ENCODE results near the gene ACSM6. TPM values are rescaled to one million over a fixed set of nuclear protein-coding genes. Genes with fewer than 3 reads are reported as not detected.
"Not testable (repeated sequence)": the region's sequence is repeated elsewhere in the genome, so short reads cannot be mapped to it uniquely, and the experiment has no call there.

ACSM6 gene
- total RNA-seq, 1 experiment from 2014 or later, result not detected

DNA sequence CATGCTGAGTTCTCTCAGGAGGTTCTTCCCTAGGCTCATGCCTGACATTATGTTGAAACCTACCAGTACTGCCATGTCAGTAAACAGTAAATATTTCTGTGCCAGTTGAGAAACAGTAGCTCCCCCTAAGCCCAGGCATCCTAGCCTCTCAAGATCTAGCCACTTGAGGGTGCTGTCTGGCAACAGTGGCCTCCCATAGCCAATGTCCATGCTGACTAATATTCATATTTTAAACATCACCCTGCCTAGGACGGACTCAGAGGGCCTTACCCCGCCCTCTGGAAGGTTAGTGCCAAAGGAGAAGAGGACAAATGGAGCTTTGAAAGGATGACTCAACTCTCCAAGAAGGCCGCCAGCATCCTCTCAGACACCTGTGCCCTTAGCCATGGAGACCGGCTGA lies 7.7 kb downstream of the ACSM6 start:
- peak overlapping the region in 2 of 3 experiments; percentile 40 to 73; a peak in 2 of 7 replicates for H3K27ac Mint-ChIP-seq
- H3K27ac ChIP-seq (ENCODE audit: insufficient read length, low read depth, low read length), result no peak overlapping the region
- H3K4me2 ChIP-seq (ENCODE audit: insufficient read depth, insufficient read length, low read length), result no peak overlapping the region
- no peak overlapping the region for H2BK15ac ChIP-seq (ENCODE audit: low read depth, low read length)
- H3K4me1 Mint-ChIP-seq, result peaks cover 5 to 12% of the 10 kb centered on the region in 2 experiments; a peak in 3 of 4 replicates
- no peaks in the 10 kb centered on the region for H3K23me2 ChIP-seq (ENCODE audit: insufficient read length, low read depth, low read length, poor library complexity, severe bottlenecking)
- no peak overlapping the region for H4K91ac ChIP-seq (ENCODE audit: insufficient read length, low read depth, low read length)
- peaks cover 1 to 27% (median 18%) of the 10 kb centered on the region in 3 experiments; a peak in 6 of 7 replicates for H3K36me3 Mint-ChIP-seq (ENCODE audit: insufficient read depth in 1 of 3, low read depth in 3 of 3)
- H3K18ac ChIP-seq (ENCODE audit: insufficient read length, low read depth, low read length), result no peak overlapping the region
- H2AK5ac ChIP-seq (ENCODE audit: insufficient read length, low read length), result no peak overlapping the region
- H3K14ac ChIP-seq (ENCODE audit: insufficient read depth, low read length), result no peak overlapping the region
- H3K27me3 Mint-ChIP-seq (ENCODE audit: low read depth), result no peaks in the 10 kb centered on the region
- H3T11ph ChIP-seq (ENCODE audit: low read length), result no peak overlapping the region
- no peaks in the 10 kb centered on the region for H4K20me1 ChIP-seq (ENCODE audit: control insufficient read depth, insufficient read depth, insufficient read length)
- H4K5ac ChIP-seq (ENCODE audit: insufficient read length, low read depth, low read length), result no peak overlapping the region
- no peak overlapping the region for H2BK5ac ChIP-seq (ENCODE audit: insufficient read length, low read length)
- TF ChIP-seq, protein P1, sequence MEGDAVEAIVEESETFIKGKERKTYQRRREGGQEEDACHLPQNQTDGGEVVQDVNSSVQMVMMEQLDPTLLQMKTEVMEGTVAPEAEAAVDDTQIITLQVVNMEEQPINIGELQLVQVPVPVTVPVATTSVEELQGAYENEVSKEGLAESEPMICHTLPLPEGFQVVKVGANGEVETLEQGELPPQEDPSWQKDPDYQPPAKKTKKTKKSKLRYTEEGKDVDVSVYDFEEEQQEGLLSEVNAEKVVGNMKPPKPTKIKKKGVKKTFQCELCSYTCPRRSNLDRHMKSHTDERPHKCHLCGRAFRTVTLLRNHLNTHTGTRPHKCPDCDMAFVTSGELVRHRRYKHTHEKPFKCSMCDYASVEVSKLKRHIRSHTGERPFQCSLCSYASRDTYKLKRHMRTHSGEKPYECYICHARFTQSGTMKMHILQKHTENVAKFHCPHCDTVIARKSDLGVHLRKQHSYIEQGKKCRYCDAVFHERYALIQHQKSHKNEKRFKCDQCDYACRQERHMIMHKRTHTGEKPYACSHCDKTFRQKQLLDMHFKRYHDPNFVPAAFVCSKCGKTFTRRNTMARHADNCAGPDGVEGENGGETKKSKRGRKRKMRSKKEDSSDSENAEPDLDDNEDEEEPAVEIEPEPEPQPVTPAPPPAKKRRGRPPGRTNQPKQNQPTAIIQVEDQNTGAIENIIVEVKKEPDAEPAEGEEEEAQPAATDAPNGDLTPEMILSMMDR (conservative IDR thresholded peaks at IDR 0.05), result peak; percentile 43; the same call in 2 of the 3 replicates
- H3K9me3 Mint-ChIP-seq, result peaks cover 6 to 8% of the 10 kb centered on the region in 2 experiments; a peak in 4 of 5 replicates
- DNase-seq, result no peak
- H3K79me1 ChIP-seq (ENCODE audit: insufficient read depth, low read depth, low read length, poor library complexity, severe bottlenecking), result no peaks in the 10 kb centered on the region
- no CpG with 5 or more reads among the region's 4 CpGs for WGBS (ENCODE audit: extremely low coverage, insufficient read length, low lambda C conversion rate)
- no peak overlapping the region for H3K4ac ChIP-seq (ENCODE audit: low read depth, low read length)
- H3K79me2 ChIP-seq (ENCODE audit: insufficient read depth, low read length), result no peaks in the 10 kb centered on the region
- H2AFZ ChIP-seq (ENCODE audit: low read length), result no peak overlapping the region
- H3K4me1 ChIP-seq (ENCODE audit: insufficient read depth, low read length), result 0 out of 2 replicates have a peak, but pooled peaks cover 2% of the 10 kb centered on the region
- no peaks in the 10 kb centered on the region for H3K27me3 ChIP-seq (ENCODE audit: insufficient read depth, low read length)
- H2BK12ac ChIP-seq (ENCODE audit: insufficient read length, low read depth, low read length), result no peak overlapping the region
- H2BK120ac ChIP-seq (ENCODE audit: low read depth, low read length, poor library complexity, severe bottlenecking), result no peak overlapping the region
- H3K56ac ChIP-seq (ENCODE audit: insufficient read length, low read depth, low read length), result no peak overlapping the region
- no peak overlapping the region for H3K9ac ChIP-seq (ENCODE audit: extremely low read depth, insufficient read length, low read length)
- no peaks in the 10 kb centered on the region for H3K9me3 ChIP-seq (ENCODE audit: control insufficient read depth, low read depth, low read length)
- H2BK20ac ChIP-seq (ENCODE audit: low read depth, low read length, poor library complexity, severe bottlenecking), result no peak overlapping the region
- no peak overlapping the region for H3K4me3 Mint-ChIP-seq
- H4K8ac ChIP-seq (replicated peaks; ENCODE audit: insufficient read length, low read depth, low read length), result no peak overlapping the region
- no peak overlapping the region for H3K23ac ChIP-seq (ENCODE audit: insufficient read length, low read depth, low read length)

DNA sequence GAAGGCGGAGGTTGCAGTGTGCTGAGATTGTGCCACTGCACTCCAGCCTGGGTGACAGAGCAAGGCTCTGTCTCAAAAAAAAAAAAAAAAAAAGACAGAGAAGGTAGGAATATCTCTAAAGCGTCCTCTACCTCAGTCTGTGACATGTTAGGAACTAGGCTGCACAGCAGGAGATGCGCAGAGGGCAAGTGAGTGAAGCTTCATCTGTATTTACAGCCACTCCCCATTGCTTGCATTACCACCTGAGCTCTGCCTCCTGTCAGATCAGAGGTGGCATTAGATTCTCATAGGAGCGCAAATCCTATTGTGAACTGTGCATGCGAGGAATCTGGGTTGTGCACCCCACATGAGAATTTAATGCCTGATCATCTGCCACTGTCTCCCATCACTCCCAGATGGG lies 8.8 kb downstream of the ACSM6 start:
- H3K23ac ChIP-seq (ENCODE audit: insufficient read length, low read depth, low read length); H3K4me1 Mint-ChIP-seq; H4K91ac ChIP-seq (ENCODE audit: insufficient read length, low read depth, low read length); H4K8ac ChIP-seq (replicated peaks; ENCODE audit: insufficient read length, low read depth, low read length); H2BK15ac ChIP-seq (ENCODE audit: low read depth, low read length); H3K79me1 ChIP-seq (ENCODE audit: insufficient read depth, low read depth, low read length, poor library complexity, severe bottlenecking); H2AK5ac ChIP-seq (ENCODE audit: insufficient read length, low read length); H3K23me2 ChIP-seq (ENCODE audit: insufficient read length, low read depth, low read length, poor library complexity, severe bottlenecking); H2AFZ ChIP-seq (ENCODE audit: low read length); H3K9ac ChIP-seq (ENCODE audit: extremely low read depth, insufficient read length, low read length); H3K27me3 ChIP-seq (ENCODE audit: insufficient read depth, low read length); H2BK5ac ChIP-seq (ENCODE audit: insufficient read length, low read length); H3K56ac ChIP-seq (ENCODE audit: insufficient read length, low read depth, low read length); H3K4me3 Mint-ChIP-seq; H3T11ph ChIP-seq (ENCODE audit: low read length); H3K4me1 ChIP-seq (ENCODE audit: insufficient read depth, low read length); H3K4ac ChIP-seq (ENCODE audit: low read depth, low read length); DNase-seq; H3K79me2 ChIP-seq (ENCODE audit: insufficient read depth, low read length); H3K27ac Mint-ChIP-seq; H3K9me3 Mint-ChIP-seq; H3K27me3 Mint-ChIP-seq (ENCODE audit: low read depth); H4K5ac ChIP-seq (ENCODE audit: insufficient read length, low read depth, low read length); H2BK120ac ChIP-seq (ENCODE audit: low read depth, low read length, poor library complexity, severe bottlenecking); H3K4me2 ChIP-seq (ENCODE audit: insufficient read depth, insufficient read length, low read length); H3K9me3 ChIP-seq (ENCODE audit: control insufficient read depth, low read depth, low read length); H3K18ac ChIP-seq (ENCODE audit: insufficient read length, low read depth, low read length); H2BK12ac ChIP-seq (ENCODE audit: insufficient read length, low read depth, low read length); H4K20me1 ChIP-seq (ENCODE audit: control insufficient read depth, insufficient read depth, insufficient read length); H3K14ac ChIP-seq (ENCODE audit: insufficient read depth, low read length); H3K27ac ChIP-seq (ENCODE audit: insufficient read length, low read depth, low read length); H2BK20ac ChIP-seq (ENCODE audit: low read depth, low read length, poor library complexity, severe bottlenecking): not testable (repeated sequence)
- no CpG with 5 or more reads among the region's 5 CpGs for WGBS (ENCODE audit: extremely low coverage, insufficient read length, low lambda C conversion rate)
- peaks cover 1 to 27% (median 18%) of the 10 kb centered on the region in 3 experiments; a peak in 6 of 7 replicates for H3K36me3 Mint-ChIP-seq (ENCODE audit: insufficient read depth in 1 of 3, low read depth in 3 of 3)
